SU-DHL-6 (cell line): ENCODE data around the gene NCOA3.

Experiments used
- H2AFZ ChIP-seq: fragments of 200-600 bp; sonication (generic); 2 replicates; pipeline ENCODE4 v1.6.1; 2014; ENCODE audit warnings: low read depth, mild to moderate bottlenecking, moderate library complexity, mixed read lengths, antibody characterized with exemption, low read length; ENCODE audit not compliant: severe bottlenecking
- H3F3A ChIP-seq: fragments of 200-600 bp; shearing (Covaris generic); 2 replicates; pipeline ENCODE4 v1.6.0; 2016; ENCODE audit warnings: antibody characterized with exemption, mild to moderate bottlenecking; ENCODE audit not compliant: insufficient read depth
- H3K27ac ChIP-seq: fragments of 200-600 bp; sonication (generic); 2 replicates; pipeline ENCODE4 v1.5.1; 2016; ENCODE audit warnings: low read depth, mild to moderate bottlenecking, low read length, moderate library complexity, mixed read lengths
- H3K27me3 ChIP-seq: fragments of 200-600 bp; sonication (generic), shearing (Covaris generic); 2 replicates; pipeline ENCODE4 v1.6.0; 2014; ENCODE audit warnings: mild to moderate bottlenecking, low read length
- H3K36me3 ChIP-seq: fragments of 200-600 bp; sonication (generic); 2 replicates; pipeline ENCODE4 v1.6.1; 2014; ENCODE audit warnings: mild to moderate bottlenecking, low read length, mixed read lengths
- H3K4me2 ChIP-seq: fragments of 300-600, 200-600 bp; shearing (Covaris generic), sonication (generic); 2 replicates; pipeline ENCODE4 v1.6.0; 2014; ENCODE audit warnings: low read length, low read depth, mild to moderate bottlenecking; ENCODE audit not compliant: poor library complexity, severe bottlenecking
- H3K4me3 ChIP-seq: fragments of 200-600 bp; sonication (generic); 2 replicates; pipeline ENCODE4 v1.5.1; 2014; ENCODE audit warnings: antibody characterized with exemption, low read length, mild to moderate bottlenecking, mixed read lengths; ENCODE audit not compliant: insufficient read depth, poor library complexity, severe bottlenecking
- H3K79me2 ChIP-seq: fragments of 200-600 bp; sonication (generic); 2 replicates; pipeline ENCODE4 v1.6.1; 2014; ENCODE audit warnings: mild to moderate bottlenecking, low read length, moderate library complexity; ENCODE audit not compliant: insufficient read depth
- H3K9ac ChIP-seq: fragments of 200-600 bp; sonication (generic); 2 replicates; pipeline ENCODE4 v1.7.0; 2014; ENCODE audit warnings: mild to moderate bottlenecking, low read length
- H3K9me2 ChIP-seq: fragments of 200-600 bp; sonication (generic); replicated peaks from 2 replicates; pipeline ENCODE4 v1.6.1; 2014; ENCODE audit warnings: low read length; ENCODE audit not compliant: insufficient read depth
- H3K9me3 ChIP-seq: fragments of 200-600 bp; sonication (generic); 2 replicates; pipeline ENCODE4 v1.6.1; 2014; ENCODE audit warnings: low read length, mixed read lengths; ENCODE audit not compliant: insufficient read depth
- H4K20me1 ChIP-seq: fragments of 200-600 bp; sonication (generic); 2 replicates; pipeline ENCODE4 v1.6.1; 2014; ENCODE audit warnings: low read depth, mild to moderate bottlenecking, antibody characterized with exemption, low read length, moderate library complexity, mixed read lengths
- CTCF ChIP-seq: fragments of 200-600 bp; sonication (generic); IDR thresholded peaks from one replicate; pipeline ENCODE4 v1.5.1; 2017; ENCODE audit warnings: antibody characterized with exemption, mild to moderate bottlenecking, low read length, moderate library complexity; ENCODE audit not compliant: insufficient read depth, poor library complexity, severe bottlenecking
- EZH2phosphoT487 ChIP-seq: fragments of 200-600 bp; sonication (generic), shearing (Covaris generic); conservative IDR thresholded peaks from 2 replicates; pipeline ENCODE4 v1.6.1; 2018; ENCODE audit warnings: mild to moderate bottlenecking, antibody characterized with exemption, low read length, moderate library complexity, mixed read lengths

Gene NCOA3

DNA sequence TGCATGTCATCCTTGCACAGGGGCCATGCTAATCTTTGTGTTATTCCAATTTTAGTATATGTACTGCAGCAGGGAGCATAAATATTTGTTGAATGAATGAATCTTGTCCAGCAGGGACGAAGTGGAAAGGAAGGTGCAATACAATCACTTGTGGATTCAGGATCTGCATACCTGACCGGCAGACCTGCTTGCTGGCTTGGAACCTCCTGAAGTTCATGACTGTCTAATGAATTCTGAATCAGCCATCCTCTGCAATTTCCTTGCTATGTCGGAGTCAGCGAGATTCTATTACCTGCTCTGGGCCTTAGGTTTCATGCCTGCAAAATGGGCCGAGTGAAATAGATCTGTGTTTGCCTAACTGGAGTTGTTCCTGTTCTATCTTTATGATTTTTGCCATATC lies 17.4 kb upstream of the NCOA3 start:
- H3K4me2 ChIP-seq = peak overlapping the region; percentile 64
- H3K36me3 ChIP-seq = no peaks in the 10 kb centered on the region
- H3K27ac ChIP-seq = peak overlapping the region; percentile 98
- no peaks in the 10 kb centered on the region for H3K9me2 ChIP-seq
- no peak for TF ChIP-seq EZH2phosphoT487
- TF ChIP-seq CTCF = no peak
- no peaks in the 10 kb centered on the region for H3K9me3 ChIP-seq
- H4K20me1 ChIP-seq = no peaks in the 10 kb centered on the region
- no peak overlapping the region for H3K4me3 ChIP-seq
- no peaks in the 10 kb centered on the region; the same call in 1 of the 2 replicates for H3K79me2 ChIP-seq
- peak overlapping the region; percentile 28 for H2AFZ ChIP-seq
- H3K27me3 ChIP-seq = no peaks in the 10 kb centered on the region
- H3K9ac ChIP-seq = peak overlapping the region; percentile 42
- H3F3A ChIP-seq = peaks cover 67% of the 10 kb centered on the region

DNA sequence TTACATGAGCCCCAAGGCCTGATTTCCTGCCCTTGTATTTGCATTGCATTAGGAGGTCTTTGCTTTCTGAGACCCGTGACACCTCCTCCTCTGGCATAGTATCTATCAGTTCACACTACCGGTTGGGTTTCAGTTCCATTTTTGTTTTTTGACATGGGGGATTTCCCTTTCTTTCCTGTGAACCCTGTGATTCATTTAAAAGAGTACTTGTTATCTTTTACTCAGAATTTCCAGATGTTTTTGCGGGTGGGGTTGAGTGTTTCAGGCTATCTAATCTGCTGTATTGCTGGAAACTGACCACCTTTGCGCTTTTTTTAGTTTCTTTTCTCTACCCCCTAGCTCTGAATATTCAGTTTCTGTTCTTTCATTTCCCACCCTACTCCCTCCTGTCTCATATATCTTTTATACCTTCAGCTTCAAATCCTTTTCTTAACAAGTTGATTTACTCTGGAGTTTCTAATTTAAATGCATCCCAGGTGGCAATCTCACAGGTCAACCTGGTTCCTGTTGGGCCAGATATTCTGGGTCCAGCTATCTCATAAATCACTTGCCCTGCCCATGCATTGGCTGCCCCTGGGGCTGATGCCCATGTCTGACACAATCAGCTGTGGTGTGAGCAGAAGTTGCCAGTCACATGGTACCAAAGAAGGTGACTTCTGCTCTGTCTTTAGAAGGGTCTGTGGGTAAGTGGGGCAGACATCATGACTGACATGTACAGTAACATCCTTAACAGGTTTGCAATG lies 14.3 kb upstream of the NCOA3 start:
- peak overlapping the region; percentile 49 for H3K9ac ChIP-seq
- H2AFZ ChIP-seq = no peak overlapping the region
- peak overlapping the region; percentile 17 for H3K4me3 ChIP-seq
- H4K20me1 ChIP-seq = no peaks in the 10 kb centered on the region
- peak overlapping the region; percentile 62 for H3K4me2 ChIP-seq
- H3K27me3 ChIP-seq = no peaks in the 10 kb centered on the region
- no peaks in the 10 kb centered on the region; the same call in 1 of the 2 replicates for H3K79me2 ChIP-seq
- no peaks in the 10 kb centered on the region for H3K9me3 ChIP-seq
- peaks cover 71% of the 10 kb centered on the region for H3F3A ChIP-seq
- H3K36me3 ChIP-seq = no peaks in the 10 kb centered on the region
- H3K9me2 ChIP-seq = no peaks in the 10 kb centered on the region
- TF ChIP-seq CTCF (no peak), EZH2phosphoT487 (no peak)
- H3K27ac ChIP-seq = peak overlapping the region; percentile 98

DNA sequence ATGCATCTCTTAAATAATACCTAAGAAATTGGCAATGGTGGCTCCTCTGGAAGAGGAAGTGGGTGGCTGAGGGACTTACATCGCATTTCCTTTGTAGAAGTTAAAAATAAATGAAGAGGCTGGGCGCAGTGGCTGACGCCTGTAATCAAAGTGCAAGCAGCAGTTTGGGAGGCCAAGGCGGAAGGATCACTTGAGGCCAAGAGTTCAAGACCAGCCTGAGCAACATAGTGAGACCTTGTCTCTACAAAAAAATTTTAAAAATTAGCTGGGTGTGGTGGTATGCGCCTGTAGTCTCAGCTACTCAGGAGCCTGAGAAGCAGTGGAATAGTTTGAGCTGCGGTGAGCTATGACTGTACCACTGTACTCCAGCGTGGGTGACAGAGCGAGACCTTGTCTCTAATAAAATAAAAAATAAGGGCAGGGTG lies 12.2 kb upstream of the NCOA3 start:
- H3K4me2 ChIP-seq = peak overlapping the region; percentile 62
- H3K9me3 ChIP-seq = no peaks in the 10 kb centered on the region
- no peaks in the 10 kb centered on the region for H3K9me2 ChIP-seq
- no peaks in the 10 kb centered on the region for H3K36me3 ChIP-seq
- no peak overlapping the region for H3K4me3 ChIP-seq
- TF ChIP-seq EZH2phosphoT487 = no peak
- no peak for TF ChIP-seq CTCF
- no peaks in the 10 kb centered on the region for H4K20me1 ChIP-seq
- no peak overlapping the region for H3K9ac ChIP-seq
- H3K79me2 ChIP-seq = no peaks in the 10 kb centered on the region; the same call in 1 of the 2 replicates
- no peak overlapping the region for H2AFZ ChIP-seq
- peak overlapping the region; percentile 98 for H3K27ac ChIP-seq
- no peaks in the 10 kb centered on the region for H3K27me3 ChIP-seq
- peaks cover 79% of the 10 kb centered on the region for H3F3A ChIP-seq
